Measurements from ENCODE around the gene MVB12B.

MVB12B gene

DNA sequence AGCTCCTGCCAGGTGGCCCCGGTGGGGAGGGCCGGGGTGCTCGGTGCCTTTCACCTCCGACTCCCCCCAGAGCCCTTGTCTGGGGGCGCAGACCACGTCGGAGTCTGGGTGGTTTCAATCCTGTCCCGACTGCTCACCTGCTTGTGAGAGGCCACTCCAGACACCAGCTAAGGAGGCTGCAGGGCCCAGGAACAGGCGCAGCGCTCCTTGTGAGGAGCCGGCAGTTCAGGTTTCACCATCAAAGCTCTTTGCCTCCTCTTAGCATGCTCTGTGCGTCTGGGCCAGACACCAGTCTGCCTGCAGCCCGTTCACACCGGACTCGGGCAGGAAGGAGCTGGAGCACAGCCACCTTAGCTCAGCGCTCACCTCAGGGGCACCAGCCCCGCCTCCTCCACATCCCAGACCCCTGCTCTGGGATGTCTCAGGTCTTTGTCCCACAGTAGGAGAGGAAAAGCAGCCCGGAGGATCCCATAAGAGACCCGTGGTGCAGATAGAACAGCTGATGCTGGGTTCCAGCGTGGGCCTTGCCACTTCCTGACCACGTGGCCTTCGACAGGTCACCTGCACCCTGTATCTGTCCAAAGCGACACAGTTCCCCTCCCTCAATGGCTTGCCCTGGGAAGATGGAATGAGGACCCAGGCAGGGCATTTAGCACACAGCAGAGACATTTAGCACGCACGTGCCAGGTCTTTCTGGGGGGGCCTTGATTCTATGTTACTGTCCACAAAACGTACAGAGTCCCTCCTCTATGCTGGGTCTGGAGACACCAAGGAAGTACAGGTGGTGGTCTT lies 180.9 kb downstream of the MVB12B start:
- Histone ChIP-seq H3K27ac (ENCODE audit: low read length) (no peak overlapping the region), H3K79me2 (ENCODE audit: low read length) (no peaks in the 10 kb centered on the region), H3K4me3 (ENCODE audit: low read length) (no peak overlapping the region), H2AFZ (ENCODE audit: low read depth, low read length) (no peak overlapping the region), H3K9me3 (ENCODE audit: insufficient read depth, low read length) (no peaks in the 10 kb centered on the region), H3K36me3 (replicated peaks; ENCODE audit: low read depth, low read length) (no peaks in the 10 kb centered on the region), H3K4me1 (ENCODE audit: low read length) (no peaks in the 10 kb centered on the region), H4K20me1 (ENCODE audit: insufficient read depth, low read length) (peaks cover 3% of the 10 kb centered on the region; the same call in 1 of the 2 replicates), H3K9ac (ENCODE audit: low read length) (no peak overlapping the region), H3K27me3 (ENCODE audit: low read depth, low read length) (peaks cover 36% of the 10 kb centered on the region), H3K4me2 (ENCODE audit: low read length) (no peak overlapping the region)
- TF ChIP-seq, protein P1, sequence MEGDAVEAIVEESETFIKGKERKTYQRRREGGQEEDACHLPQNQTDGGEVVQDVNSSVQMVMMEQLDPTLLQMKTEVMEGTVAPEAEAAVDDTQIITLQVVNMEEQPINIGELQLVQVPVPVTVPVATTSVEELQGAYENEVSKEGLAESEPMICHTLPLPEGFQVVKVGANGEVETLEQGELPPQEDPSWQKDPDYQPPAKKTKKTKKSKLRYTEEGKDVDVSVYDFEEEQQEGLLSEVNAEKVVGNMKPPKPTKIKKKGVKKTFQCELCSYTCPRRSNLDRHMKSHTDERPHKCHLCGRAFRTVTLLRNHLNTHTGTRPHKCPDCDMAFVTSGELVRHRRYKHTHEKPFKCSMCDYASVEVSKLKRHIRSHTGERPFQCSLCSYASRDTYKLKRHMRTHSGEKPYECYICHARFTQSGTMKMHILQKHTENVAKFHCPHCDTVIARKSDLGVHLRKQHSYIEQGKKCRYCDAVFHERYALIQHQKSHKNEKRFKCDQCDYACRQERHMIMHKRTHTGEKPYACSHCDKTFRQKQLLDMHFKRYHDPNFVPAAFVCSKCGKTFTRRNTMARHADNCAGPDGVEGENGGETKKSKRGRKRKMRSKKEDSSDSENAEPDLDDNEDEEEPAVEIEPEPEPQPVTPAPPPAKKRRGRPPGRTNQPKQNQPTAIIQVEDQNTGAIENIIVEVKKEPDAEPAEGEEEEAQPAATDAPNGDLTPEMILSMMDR (IDR thresholded peaks at IDR 0.05; ENCODE audit: low read depth, low read length), result no peak
- TF ChIP-seq EZH2phosphoT487 (IDR thresholded peaks at IDR 0.05; ENCODE audit: low read depth), result no peak

DNA sequence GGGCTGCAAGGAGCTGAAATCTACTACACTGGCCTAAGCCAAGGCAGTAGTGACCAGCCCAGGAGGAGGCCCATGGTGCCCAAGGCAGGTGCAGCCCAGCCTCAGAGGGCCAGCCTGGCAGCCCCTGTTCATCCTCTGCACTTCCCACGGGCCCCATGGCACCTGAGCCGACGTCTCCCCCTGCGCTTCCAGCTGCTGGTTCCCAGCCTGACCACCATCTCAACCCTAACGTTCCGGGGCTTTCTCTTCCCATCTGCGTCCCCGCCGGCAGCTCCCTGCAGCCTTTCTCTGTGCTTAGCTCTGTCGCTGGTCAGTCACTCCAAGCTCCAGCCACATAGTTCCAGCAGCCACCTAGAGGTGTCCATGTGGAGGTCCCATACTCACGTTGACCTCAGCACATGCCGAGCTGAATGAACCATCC lies 181.6 kb downstream of the MVB12B start:
- no peaks in the 10 kb centered on the region for H3K4me1 ChIP-seq (ENCODE audit: low read length)
- H3K4me2 ChIP-seq (ENCODE audit: low read length), result no peak overlapping the region
- TF ChIP-seq EZH2phosphoT487 (IDR thresholded peaks at IDR 0.05; ENCODE audit: low read depth), result no peak
- TF ChIP-seq, protein P1 (IDR thresholded peaks at IDR 0.05; ENCODE audit: low read depth, low read length), result no peak

DNA sequence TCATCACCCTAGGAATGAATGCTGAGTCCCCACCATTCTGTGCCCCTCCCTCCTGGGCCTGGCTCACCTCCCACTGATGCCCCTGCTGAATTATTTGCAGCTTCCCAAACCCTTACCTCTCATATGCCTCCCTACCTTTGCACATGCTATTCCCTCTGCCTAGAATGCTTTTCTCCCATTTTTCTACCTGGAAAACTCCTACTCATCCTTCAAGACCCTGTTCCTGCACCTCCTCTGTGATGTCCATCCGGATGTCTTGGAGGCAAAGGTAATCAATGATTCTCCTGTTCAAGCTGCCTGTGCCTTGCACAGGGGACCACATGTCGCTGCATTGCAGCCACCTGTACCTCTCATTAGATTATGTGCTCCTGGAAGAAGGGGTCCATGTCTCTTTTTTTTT lies 182.3 kb downstream of the MVB12B start:
- Histone ChIP-seq H3K79me2 (ENCODE audit: low read length) (no peaks in the 10 kb centered on the region), H3K27me3 (ENCODE audit: low read depth, low read length) (peaks cover 44% of the 10 kb centered on the region), H3K4me2 (ENCODE audit: low read length) (no peak overlapping the region), H3K9me3 (ENCODE audit: insufficient read depth, low read length) (no peaks in the 10 kb centered on the region), H3K9ac (ENCODE audit: low read length) (no peak overlapping the region), H3K36me3 (replicated peaks; ENCODE audit: low read depth, low read length) (no peaks in the 10 kb centered on the region), H3K27ac (ENCODE audit: low read length) (no peak overlapping the region), H3K4me1 (ENCODE audit: low read length) (no peaks in the 10 kb centered on the region), H2AFZ (ENCODE audit: low read depth, low read length) (no peak overlapping the region), H4K20me1 (ENCODE audit: insufficient read depth, low read length) (peaks cover 11% of the 10 kb centered on the region; the same call in 1 of the 2 replicates), H3K4me3 (ENCODE audit: low read length) (no peak overlapping the region)
- TF ChIP-seq EZH2phosphoT487 (IDR thresholded peaks at IDR 0.05; ENCODE audit: low read depth), result no peak
- TF ChIP-seq, protein P1 (IDR thresholded peaks at IDR 0.05; ENCODE audit: low read depth, low read length), result no peak

More for the DNA sequence above, 181.6 kb downstream of the MVB12B start:
- Histone ChIP-seq H3K9me3 (ENCODE audit: insufficient read depth, low read length) (no peaks in the 10 kb centered on the region), H3K27ac (ENCODE audit: low read length) (no peak overlapping the region), H4K20me1 (ENCODE audit: insufficient read depth, low read length) (peaks cover 3% of the 10 kb centered on the region; the same call in 1 of the 2 replicates), H3K36me3 (replicated peaks; ENCODE audit: low read depth, low read length) (no peaks in the 10 kb centered on the region), H3K27me3 (ENCODE audit: low read depth, low read length) (peaks cover 38% of the 10 kb centered on the region), H3K79me2 (ENCODE audit: low read length) (no peaks in the 10 kb centered on the region), H2AFZ (ENCODE audit: low read depth, low read length) (no peak overlapping the region), H3K4me3 (ENCODE audit: low read length) (no peak overlapping the region), H3K9ac (ENCODE audit: low read length) (no peak overlapping the region)

DNA sequence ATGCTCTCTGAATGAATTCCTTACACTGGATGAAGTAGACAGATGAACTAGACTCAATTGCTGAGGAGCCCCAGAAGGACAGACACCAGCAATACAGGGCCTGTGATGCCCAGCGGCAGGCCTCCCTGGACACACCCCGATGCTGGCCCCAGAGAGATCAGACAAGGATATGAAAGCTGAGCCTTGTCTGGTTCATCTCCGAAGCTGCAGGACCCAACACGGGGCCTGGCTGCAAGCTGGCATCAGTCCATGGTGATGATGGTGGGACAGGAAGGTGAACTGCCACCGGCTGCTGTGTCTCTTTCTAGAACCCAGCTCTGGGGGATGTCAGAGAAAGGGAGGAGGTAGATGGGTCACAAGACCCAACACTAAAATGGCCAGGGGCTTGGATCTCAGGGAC lies 183.1 kb downstream of the MVB12B start:
- no peaks in the 10 kb centered on the region for H3K9me3 ChIP-seq (ENCODE audit: insufficient read depth, low read length)
- H3K36me3 ChIP-seq (replicated peaks; ENCODE audit: low read depth, low read length), result no peaks in the 10 kb centered on the region
- no peak overlapping the region for H3K4me3 ChIP-seq (ENCODE audit: low read length)
- H3K4me2 ChIP-seq (ENCODE audit: low read length), result no peak overlapping the region
- TF ChIP-seq EZH2phosphoT487 (IDR thresholded peaks at IDR 0.05; ENCODE audit: low read depth), result no peak
- no peak overlapping the region for H3K9ac ChIP-seq (ENCODE audit: low read length)
- H3K27ac ChIP-seq (ENCODE audit: low read length), result no peak overlapping the region
- H2AFZ ChIP-seq (ENCODE audit: low read depth, low read length), result no peak overlapping the region
- H3K79me2 ChIP-seq (ENCODE audit: low read length), result no peaks in the 10 kb centered on the region
- H3K4me1 ChIP-seq (ENCODE audit: low read length), result no peaks in the 10 kb centered on the region
- peaks cover 11% of the 10 kb centered on the region; the same call in 1 of the 2 replicates for H4K20me1 ChIP-seq (ENCODE audit: insufficient read depth, low read length)
- H3K27me3 ChIP-seq (ENCODE audit: low read depth, low read length), result peaks cover 44% of the 10 kb centered on the region

Data from OCI-LY3 (cell line).